Osteocyte (in vitro differentiated cells): ENCODE data around the gene ZNF217. TPM values are rescaled to one million over a fixed set of nuclear protein-coding genes. Genes with fewer than 3 reads are reported as not detected.
"Not testable (repeated sequence)": the region's sequence is repeated elsewhere in the genome, so short reads cannot be mapped to it uniquely, and the experiment has no call there.

ENCODE experiments used
- DNase-seq: peaks from one replicate; pipeline ENCODE4 v3.0.0; 2021; ENCODE audit warnings: mixed read lengths; ENCODE audit not compliant: unreplicated experiment; ENCODE audit errors: extremely low spot score
- H3K27ac Mint-ChIP-seq: one replicate; pipeline ENCODE4 v1.8.0; 2021; ENCODE audit warnings: mild to moderate bottlenecking, mixed read lengths; ENCODE audit not compliant: unreplicated experiment
- H3K27me3 Mint-ChIP-seq: one replicate; pipeline ENCODE4 v1.8.0; 2021; ENCODE audit warnings: mixed read lengths; ENCODE audit not compliant: unreplicated experiment
- H3K36me3 Mint-ChIP-seq: one replicate; pipeline ENCODE4 v1.8.0; 2021; ENCODE audit warnings: mixed read lengths; ENCODE audit not compliant: unreplicated experiment
- H3K4me1 Mint-ChIP-seq: one replicate; pipeline ENCODE4 v1.8.0; 2021; ENCODE audit warnings: mixed read lengths; ENCODE audit not compliant: unreplicated experiment
- H3K4me3 Mint-ChIP-seq: one replicate; pipeline ENCODE4 v1.8.0; 2021; ENCODE audit warnings: mild to moderate bottlenecking, moderate library complexity, mixed read lengths; ENCODE audit not compliant: unreplicated experiment
- H3K9me3 Mint-ChIP-seq: one replicate; pipeline ENCODE4 v1.8.0; 2021; ENCODE audit warnings: mixed read lengths; ENCODE audit not compliant: unreplicated experiment
- total RNA-seq: library from RNA; stranded (reverse); gene quantifications from 2 replicates; pipeline ENCODE4 v1.2.1, GENCODE V29; 2021
- TF ChIP-seq, protein P1 (sequence below): fragments of 200-600 bp; sonication (generic); IDR thresholded peaks from 2 replicates; pipeline ENCODE4 v1.5.0; 2021; ENCODE audit warnings: antibody characterized with exemption, mild to moderate bottlenecking, moderate library complexity

The ZNF217 gene
- total RNA-seq, 1 donor from 2014 or later = 44.3 TPM

DNA sequence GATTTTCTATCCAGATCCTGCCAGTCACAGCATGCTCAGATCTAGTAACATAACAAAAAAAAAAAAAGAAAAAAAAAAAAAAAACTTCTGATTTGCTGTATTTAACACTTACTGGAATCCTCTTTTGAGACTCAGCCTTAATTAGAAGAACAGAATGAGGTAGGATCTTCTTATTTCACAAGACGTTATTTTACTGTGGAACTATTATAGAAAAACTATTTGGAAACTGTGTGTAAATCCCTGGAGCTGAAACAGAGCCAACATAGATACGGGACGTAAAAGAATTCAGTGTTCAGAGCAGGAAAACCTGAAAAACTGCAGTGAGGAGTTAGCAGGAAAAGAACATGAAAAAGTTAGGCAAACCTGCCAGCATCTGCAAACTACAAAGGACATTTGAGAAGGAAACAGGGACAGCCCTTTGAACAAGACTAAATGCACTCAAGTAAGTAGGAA, 3.4 kb upstream of the ZNF217 start:
- DNase-seq = no peak
- Mint-ChIP-seq H3K27me3 (no peaks in the 10 kb centered on the region), H3K4me3 (peak overlapping the region; percentile 35), H3K9me3 (no peaks in the 10 kb centered on the region), H3K27ac (peak overlapping the region; percentile 96), H3K36me3 (no peaks in the 10 kb centered on the region), H3K4me1 (peaks cover 35% of the 10 kb centered on the region)
- TF ChIP-seq, protein P1, sequence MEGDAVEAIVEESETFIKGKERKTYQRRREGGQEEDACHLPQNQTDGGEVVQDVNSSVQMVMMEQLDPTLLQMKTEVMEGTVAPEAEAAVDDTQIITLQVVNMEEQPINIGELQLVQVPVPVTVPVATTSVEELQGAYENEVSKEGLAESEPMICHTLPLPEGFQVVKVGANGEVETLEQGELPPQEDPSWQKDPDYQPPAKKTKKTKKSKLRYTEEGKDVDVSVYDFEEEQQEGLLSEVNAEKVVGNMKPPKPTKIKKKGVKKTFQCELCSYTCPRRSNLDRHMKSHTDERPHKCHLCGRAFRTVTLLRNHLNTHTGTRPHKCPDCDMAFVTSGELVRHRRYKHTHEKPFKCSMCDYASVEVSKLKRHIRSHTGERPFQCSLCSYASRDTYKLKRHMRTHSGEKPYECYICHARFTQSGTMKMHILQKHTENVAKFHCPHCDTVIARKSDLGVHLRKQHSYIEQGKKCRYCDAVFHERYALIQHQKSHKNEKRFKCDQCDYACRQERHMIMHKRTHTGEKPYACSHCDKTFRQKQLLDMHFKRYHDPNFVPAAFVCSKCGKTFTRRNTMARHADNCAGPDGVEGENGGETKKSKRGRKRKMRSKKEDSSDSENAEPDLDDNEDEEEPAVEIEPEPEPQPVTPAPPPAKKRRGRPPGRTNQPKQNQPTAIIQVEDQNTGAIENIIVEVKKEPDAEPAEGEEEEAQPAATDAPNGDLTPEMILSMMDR = no peak

DNA sequence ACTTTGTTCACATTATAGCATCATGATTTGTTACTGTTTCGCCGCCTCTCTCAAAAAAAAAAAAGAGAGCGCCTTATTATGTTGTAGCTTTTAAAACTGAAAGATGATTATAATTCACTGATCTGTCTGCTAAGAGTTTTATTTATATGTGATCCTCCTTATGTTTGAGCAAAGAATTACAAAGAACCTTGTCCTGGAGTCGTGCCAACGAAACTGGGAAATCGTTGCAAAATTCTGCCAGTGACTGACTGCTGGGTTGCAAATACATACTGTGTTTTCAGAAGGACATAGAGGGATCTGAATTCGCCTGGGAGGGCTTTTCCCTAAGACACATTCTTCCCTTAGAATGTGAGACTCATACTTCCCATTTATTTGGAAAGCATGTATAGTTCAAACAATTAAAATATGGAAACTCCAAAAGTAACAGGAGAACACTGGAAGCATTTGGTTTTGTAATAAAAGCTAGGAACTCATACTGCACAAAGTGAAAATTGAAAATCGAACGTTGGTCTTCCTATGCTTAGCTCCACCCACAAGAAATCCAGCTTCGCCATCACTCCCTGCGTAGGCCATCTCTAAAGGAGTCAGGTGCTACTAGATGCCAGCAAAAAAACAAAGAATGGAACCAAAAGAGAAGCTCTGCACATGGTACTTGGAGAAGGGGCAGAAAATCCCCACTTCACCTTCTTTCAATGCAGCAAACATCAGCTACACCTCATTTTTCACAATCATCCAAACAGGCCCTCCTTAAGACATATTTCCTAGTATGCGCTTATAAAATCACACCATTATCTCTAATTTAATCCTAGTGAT, 2.8 kb upstream of the ZNF217 start:
- not testable (repeated sequence) for DNase-seq, H3K9me3 Mint-ChIP-seq, H3K27me3 Mint-ChIP-seq, H3K36me3 Mint-ChIP-seq
- Mint-ChIP-seq H3K4me1 (peaks cover 36% of the 10 kb centered on the region), H3K4me3 (peak overlapping the region; percentile 58), H3K27ac (peak overlapping the region; percentile 96)

DNA sequence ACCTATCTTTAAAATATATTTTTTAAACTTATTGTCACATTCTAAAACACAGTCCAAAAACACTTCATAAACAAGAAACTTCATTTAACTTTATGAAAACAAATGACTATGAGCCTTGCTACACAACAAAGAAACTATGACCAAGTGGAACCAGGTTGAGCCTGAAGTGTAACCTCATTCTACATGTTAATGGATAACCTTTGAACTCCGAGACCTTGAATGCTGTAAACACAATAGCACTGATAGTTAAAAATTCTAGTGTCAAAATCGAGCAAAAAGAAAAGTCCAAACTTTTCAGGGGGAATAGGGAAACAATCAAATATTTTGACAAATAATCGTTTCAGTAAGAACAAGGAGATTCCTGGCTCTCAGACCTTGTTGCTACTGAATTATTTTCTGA, 2.1 kb upstream of the ZNF217 start:
- Mint-ChIP-seq H3K4me1 (peaks cover 41% of the 10 kb centered on the region), H3K4me3 (peak overlapping the region; percentile 58), H3K27ac (peak overlapping the region; percentile 96)
- not testable (repeated sequence) for DNase-seq, H3K27me3 Mint-ChIP-seq, H3K36me3 Mint-ChIP-seq, H3K9me3 Mint-ChIP-seq

DNA sequence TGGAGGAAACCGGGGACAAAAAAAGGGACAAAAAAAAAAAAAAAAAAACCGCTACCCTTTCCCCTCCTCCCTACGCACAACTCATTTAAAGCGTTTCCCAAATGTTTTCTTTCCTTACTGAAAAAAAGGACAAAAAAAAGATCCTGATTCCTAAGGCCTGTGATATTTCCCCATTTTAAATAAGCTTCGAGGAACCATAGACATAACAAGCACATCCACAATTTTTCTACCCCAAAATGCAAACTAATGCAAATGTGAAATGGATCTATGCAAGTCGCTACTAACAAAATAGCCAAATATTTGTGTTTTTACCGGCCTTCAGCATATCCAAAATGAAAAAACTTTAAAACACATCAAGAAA, 1.4 kb upstream of the ZNF217 start:
- peaks cover 49% of the 10 kb centered on the region for H3K4me1 Mint-ChIP-seq

DNA sequence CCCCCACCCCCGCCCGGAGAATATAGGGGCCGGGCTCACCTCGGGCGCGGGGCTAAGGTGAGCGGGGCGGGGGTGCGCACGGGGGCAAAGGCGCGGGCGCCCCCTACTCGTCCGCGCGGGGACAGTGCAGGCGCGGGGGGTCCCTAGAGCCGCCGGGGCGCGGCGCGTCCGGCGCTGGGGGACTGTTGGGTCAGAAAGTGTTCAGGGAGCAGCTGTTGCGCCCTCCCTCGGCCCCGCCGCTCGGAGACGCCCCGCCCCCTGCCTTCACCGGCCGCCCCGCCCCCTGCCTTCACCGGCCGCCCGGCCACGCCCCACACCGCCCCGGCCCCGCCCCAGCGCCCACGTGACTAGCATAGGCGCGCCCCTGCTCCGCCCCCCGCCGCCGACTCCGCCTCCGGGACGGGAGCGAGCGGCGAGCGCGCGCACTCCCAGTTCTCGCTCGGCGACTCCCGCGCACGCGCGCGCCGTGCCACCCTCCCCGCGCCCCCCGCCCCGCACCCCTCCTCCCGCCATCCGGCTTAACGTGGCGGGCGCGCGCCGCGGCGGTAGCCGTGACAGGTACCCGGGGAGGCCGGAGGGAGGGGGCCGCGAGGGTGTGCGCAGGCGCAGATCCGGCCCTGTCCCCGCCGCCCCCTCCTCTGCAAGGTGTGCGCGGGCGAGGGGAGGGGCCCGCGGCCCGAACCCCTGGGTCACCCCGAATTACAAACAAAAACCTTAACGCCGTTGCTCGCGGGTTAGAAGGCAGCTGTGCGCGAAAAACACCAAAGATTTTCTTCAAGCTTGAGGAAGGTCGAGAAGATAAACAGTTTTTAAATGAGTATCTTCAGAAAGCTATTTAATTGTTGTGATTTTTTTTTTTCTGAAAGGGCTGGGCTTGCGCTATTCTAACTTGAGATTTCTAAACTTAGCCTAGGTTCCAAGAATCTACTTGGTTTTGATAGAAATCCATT, 704 bp upstream of the ZNF217 start:
- peak overlapping the region; percentile 96 for H3K27ac Mint-ChIP-seq
- no peaks in the 10 kb centered on the region for H3K9me3 Mint-ChIP-seq
- peak; percentile 99 for DNase-seq
- peaks cover 54% of the 10 kb centered on the region for H3K4me1 Mint-ChIP-seq
- H3K4me3 Mint-ChIP-seq = peak overlapping the region; percentile 79
- H3K36me3 Mint-ChIP-seq = no peaks in the 10 kb centered on the region
- TF ChIP-seq, protein P1 = peak; percentile 43
- no peaks in the 10 kb centered on the region for H3K27me3 Mint-ChIP-seq

More for the DNA sequence above, 1.4 kb upstream of the ZNF217 start:
- H3K9me3 Mint-ChIP-seq = no peaks in the 10 kb centered on the region
- no peaks in the 10 kb centered on the region for H3K36me3 Mint-ChIP-seq
- no peaks in the 10 kb centered on the region for H3K27me3 Mint-ChIP-seq
- DNase-seq = no peak
- peak overlapping the region; percentile 96 for H3K27ac Mint-ChIP-seq
- TF ChIP-seq, protein P1 = no peak
- peak overlapping the region; percentile 71 for H3K4me3 Mint-ChIP-seq
